HepG2 (cell line): ENCODE data around the gene PELI3. TPM values are rescaled to one million over a fixed set of nuclear protein-coding genes. Genes with fewer than 3 reads are reported as not detected.

ENCODE experiments used
- ETV6 ChIP-seq: sonication (generic); formaldehyde crosslinking; conservative IDR thresholded peaks from 2 replicates; pipeline ENCODE4 v1.4.0; 2020; ENCODE audit warnings: missing genetic modification reagents
- KDM1A ChIP-seq: IDR thresholded peaks from 2 replicates; pipeline ENCODE4 v1.6.1; 2016; ENCODE audit warnings: missing compliant biosample characterization
- MTF1 ChIP-seq: sonication (generic); formaldehyde crosslinking; IDR thresholded peaks from 2 replicates; pipeline ENCODE4 v1.5.0; 2020; ENCODE audit warnings: missing genetic modification reagents
- MXD3 ChIP-seq: IDR thresholded peaks from 2 replicates; pipeline ENCODE4 v1.6.1; 2016; ENCODE audit warnings: mild to moderate bottlenecking, missing biosample characterization, missing genetic modification reagents
- PCBP1 ChIP-seq: fragments of 200-400 bp; formaldehyde crosslinking; IDR thresholded peaks from 2 replicates; pipeline ENCODE4 v1.6.1; 2017; ENCODE audit warnings: mild to moderate bottlenecking, low read depth, low read length, borderline replicate concordance
- REPIN1 ChIP-seq: sonication (generic); formaldehyde crosslinking; IDR thresholded peaks from 2 replicates; pipeline ENCODE4 v1.8.0; 2022; ENCODE audit warnings: missing genetic modification reagents, low read depth, mild to moderate bottlenecking, borderline replicate concordance
- SAP130 ChIP-seq: IDR thresholded peaks from 2 replicates; pipeline ENCODE4 v1.6.1; 2016; ENCODE audit warnings: low read depth
- TGIF2 ChIP-seq: IDR thresholded peaks from 2 replicates; pipeline ENCODE4 v1.6.1; 2016; ENCODE audit warnings: control low read depth, missing compliant biosample characterization
- ZNF354B ChIP-seq: sonication (generic); formaldehyde crosslinking; IDR thresholded peaks from 2 replicates; pipeline ENCODE4 v1.8.0; 2022; ENCODE audit warnings: mild to moderate bottlenecking, missing genetic modification reagents
- ZNF501 ChIP-seq: sonication (generic); formaldehyde crosslinking; IDR thresholded peaks from 2 replicates; pipeline ENCODE4 v1.5.1; 2020; ENCODE audit warnings: mild to moderate bottlenecking, moderate library complexity, missing genetic modification reagents
- ZNF598 ChIP-seq: sonication (generic); formaldehyde crosslinking; IDR thresholded peaks from 2 replicates; pipeline ENCODE4 v1.5.1; 2020; ENCODE audit warnings: mild to moderate bottlenecking, missing genetic modification reagents, borderline replicate concordance
- ZNF646 ChIP-seq: sonication (generic); formaldehyde crosslinking; IDR thresholded peaks from 2 replicates; pipeline ENCODE4 v1.9.0; 2021; ENCODE audit warnings: mild to moderate bottlenecking, missing genetic modification reagents
- ZNF724P ChIP-seq: sonication (generic); formaldehyde crosslinking; IDR thresholded peaks from 2 replicates; pipeline ENCODE4 v1.8.0; 2022; ENCODE audit warnings: missing genetic modification reagents, borderline replicate concordance
- ZZZ3 ChIP-seq: sonication (generic); formaldehyde crosslinking; IDR thresholded peaks from 2 replicates; pipeline ENCODE4 v1.4.0; 2020; ENCODE audit warnings: missing genetic modification reagents, mild to moderate bottlenecking, borderline replicate concordance
- polyA plus RNA-seq, 8 experiments: library from polyadenylated mRNA; depleted of rRNA in 3 of 8; stranded (reverse) in 7 of 8; unstranded in 1 of 8; fragments of >200 nt; fragmentation: Illumina TruSeq in 4 of 8; extraction: Trizol in 4 of 8; gene quantifications; 2 replicates each; pipeline versions ENCODE4 v1.2.1 to v1.2.3, GENCODE V29; 2011 to 2016; ENCODE audit warnings: low read depth in 4 of 8, missing spikeins in 1 of 8, mixed read lengths in 1 of 8; ENCODE audit not compliant: insufficient read depth in 1 of 8
- total RNA-seq, 5 experiments: library from RNA; depleted of rRNA; stranded (reverse); fragments of >200 nt; fragmentation: Illumina TruSeq; extraction: Trizol; gene quantifications; 2 replicates each; pipeline ENCODE4 v1.2.3, GENCODE V29; 2016; ENCODE audit warnings: low read depth in 1 of 5
- TF ChIP-seq, protein P1 (sequence below): sonication (generic); formaldehyde crosslinking; IDR thresholded peaks from 2 replicates; pipeline ENCODE4 v1.4.0; 2020; ENCODE audit warnings: missing genetic modification reagents
- TF ChIP-seq, protein P2 (sequence below): IDR thresholded peaks from 2 replicates; pipeline ENCODE4 v1.6.1; 2018; ENCODE audit warnings: missing genetic modification reagents
- TF ChIP-seq, protein P3 (sequence below): sonication (generic); formaldehyde crosslinking; IDR thresholded peaks from 2 replicates; pipeline ENCODE4 v1.8.0; 2022; ENCODE audit warnings: mild to moderate bottlenecking, missing genetic modification reagents

The PELI3 gene
- total and polyA plus RNA-seq, 2 of the 13 experiments (the other 11 are each of a cell fraction or from before 2014, with no cell fraction given): 2.0 to 4.0 TPM

DNA sequence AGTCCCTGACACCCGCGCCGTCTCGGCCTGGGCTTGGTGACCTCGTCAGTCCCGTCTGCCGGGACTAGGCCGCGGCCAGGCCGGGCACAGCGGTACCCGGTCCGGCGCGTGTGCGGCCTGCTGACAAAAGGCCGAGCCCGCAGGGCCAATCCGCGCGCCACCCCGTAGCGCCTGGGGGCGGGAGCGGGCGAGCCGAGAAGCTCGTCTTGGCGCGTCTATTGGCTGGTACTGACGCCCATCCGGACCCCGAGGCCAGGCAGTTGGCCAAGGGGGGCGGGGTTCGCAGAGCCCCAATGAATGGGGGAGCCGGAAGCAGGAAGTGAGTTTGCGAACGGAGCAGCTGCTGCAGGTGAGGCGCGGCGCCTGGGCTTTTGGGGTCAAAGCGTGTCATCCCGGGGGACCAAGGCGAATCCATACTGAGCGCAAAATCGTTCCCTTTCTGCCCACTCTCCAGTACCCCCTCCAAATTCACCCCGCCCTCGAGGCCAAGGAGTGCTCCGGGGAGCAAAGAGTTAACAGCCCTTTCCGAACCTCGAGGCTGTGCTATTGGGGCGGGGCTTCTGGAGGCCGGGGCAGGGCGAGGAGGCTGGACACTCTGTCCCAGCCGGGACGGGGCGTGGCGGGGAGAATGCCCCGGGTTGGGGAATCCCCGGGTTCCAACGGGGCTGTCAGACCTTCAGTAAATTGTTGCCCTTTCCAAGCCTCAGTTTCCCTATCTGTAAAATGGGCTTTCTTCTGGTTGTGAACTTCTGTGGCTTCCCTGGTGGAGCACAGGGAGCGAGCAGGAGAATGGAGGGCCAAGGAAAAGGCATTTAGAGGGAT is 13.6 kb downstream of the PELI3 start, which contains the start of gene DPP3 (continued):
- TF ChIP-seq, protein P1, sequence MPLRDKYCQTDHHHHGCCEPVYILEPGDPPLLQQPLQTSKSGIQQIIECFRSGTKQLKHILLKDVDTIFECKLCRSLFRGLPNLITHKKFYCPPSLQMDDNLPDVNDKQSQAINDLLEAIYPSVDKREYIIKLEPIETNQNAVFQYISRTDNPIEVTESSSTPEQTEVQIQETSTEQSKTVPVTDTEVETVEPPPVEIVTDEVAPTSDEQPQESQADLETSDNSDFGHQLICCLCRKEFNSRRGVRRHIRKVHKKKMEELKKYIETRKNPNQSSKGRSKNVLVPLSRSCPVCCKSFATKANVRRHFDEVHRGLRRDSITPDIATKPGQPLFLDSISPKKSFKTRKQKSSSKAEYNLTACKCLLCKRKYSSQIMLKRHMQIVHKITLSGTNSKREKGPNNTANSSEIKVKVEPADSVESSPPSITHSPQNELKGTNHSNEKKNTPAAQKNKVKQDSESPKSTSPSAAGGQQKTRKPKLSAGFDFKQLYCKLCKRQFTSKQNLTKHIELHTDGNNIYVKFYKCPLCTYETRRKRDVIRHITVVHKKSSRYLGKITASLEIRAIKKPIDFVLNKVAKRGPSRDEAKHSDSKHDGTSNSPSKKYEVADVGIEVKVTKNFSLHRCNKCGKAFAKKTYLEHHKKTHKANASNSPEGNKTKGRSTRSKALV (CRISPR knock-in tag): no peak
- peak; percentile 79; the same call in 1 of the 2 replicates for TF ChIP-seq MXD3 (CRISPR knock-in tag)
- no peak for TF ChIP-seq ZNF354B
- TF ChIP-seq SAP130 (CRISPR knock-in tag): peak; percentile 96
- TF ChIP-seq, protein P2, sequence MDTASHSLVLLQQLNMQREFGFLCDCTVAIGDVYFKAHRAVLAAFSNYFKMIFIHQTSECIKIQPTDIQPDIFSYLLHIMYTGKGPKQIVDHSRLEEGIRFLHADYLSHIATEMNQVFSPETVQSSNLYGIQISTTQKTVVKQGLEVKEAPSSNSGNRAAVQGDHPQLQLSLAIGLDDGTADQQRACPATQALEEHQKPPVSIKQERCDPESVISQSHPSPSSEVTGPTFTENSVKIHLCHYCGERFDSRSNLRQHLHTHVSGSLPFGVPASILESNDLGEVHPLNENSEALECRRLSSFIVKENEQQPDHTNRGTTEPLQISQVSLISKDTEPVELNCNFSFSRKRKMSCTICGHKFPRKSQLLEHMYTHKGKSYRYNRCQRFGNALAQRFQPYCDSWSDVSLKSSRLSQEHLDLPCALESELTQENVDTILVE (CRISPR knock-in tag): peak; percentile 66; the same call in 1 of the 2 replicates
- TF ChIP-seq ZNF724P: no peak
- TF ChIP-seq ZNF598: peak; percentile 21; the same call in 1 of the 2 replicates
- peak; percentile 92 for TF ChIP-seq REPIN1 (CRISPR knock-in tag)
- TF ChIP-seq MTF1 (CRISPR knock-in tag): no peak
- peak; percentile 82; the same call in 1 of the 2 replicates for TF ChIP-seq KDM1A (CRISPR knock-in tag)
- TF ChIP-seq, protein P3, sequence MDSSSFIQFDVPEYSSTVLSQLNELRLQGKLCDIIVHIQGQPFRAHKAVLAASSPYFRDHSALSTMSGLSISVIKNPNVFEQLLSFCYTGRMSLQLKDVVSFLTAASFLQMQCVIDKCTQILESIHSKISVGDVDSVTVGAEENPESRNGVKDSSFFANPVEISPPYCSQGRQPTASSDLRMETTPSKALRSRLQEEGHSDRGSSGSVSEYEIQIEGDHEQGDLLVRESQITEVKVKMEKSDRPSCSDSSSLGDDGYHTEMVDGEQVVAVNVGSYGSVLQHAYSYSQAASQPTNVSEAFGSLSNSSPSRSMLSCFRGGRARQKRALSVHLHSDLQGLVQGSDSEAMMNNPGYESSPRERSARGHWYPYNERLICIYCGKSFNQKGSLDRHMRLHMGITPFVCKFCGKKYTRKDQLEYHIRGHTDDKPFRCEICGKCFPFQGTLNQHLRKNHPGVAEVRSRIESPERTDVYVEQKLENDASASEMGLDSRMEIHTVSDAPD (CRISPR knock-in tag): no peak
- TF ChIP-seq PCBP1: peak; percentile 74; the same call in 1 of the 2 replicates
- no peak for TF ChIP-seq ZNF646 (CRISPR knock-in tag)
- TF ChIP-seq ZZZ3: peak; percentile 82; the same call in 1 of the 2 replicates
- TF ChIP-seq ETV6 (CRISPR knock-in tag): no peak
- peak; percentile 86 for TF ChIP-seq ZNF501 (CRISPR knock-in tag)
- peak; percentile 67; the same call in 1 of the 2 replicates for TF ChIP-seq TGIF2
